ENCODE measurements around the gene ZFYVE28.

ZFYVE28 gene

GRCh38 chr4:2364654-2365053 lies 53.8 kb downstream of the ZFYVE28 start:
- no peak overlapping the region for H4K8ac ChIP-seq (ENCODE audit: low read depth, low read length)
- H3K36me3 ChIP-seq (ENCODE audit: control insufficient read depth, insufficient read depth, low read length) = no peaks in the 10 kb centered on the region
- H3K4me1 ChIP-seq (ENCODE audit: control insufficient read depth, low read depth, low read length) = no peaks in the 10 kb centered on the region
- no peak overlapping the region for H2BK120ac ChIP-seq (ENCODE audit: low read depth, low read length)
- H2BK15ac ChIP-seq (replicated peaks; ENCODE audit: low read depth) = no peak overlapping the region
- H3K79me1 ChIP-seq (ENCODE audit: low read length) = no peaks in the 10 kb centered on the region
- H3K4me3 ChIP-seq (ENCODE audit: low read length) = no peak overlapping the region
- no peak overlapping the region for H3K18ac ChIP-seq (ENCODE audit: low read length)
- no peak overlapping the region for H4K5ac ChIP-seq (ENCODE audit: low read length)
- H2AK5ac ChIP-seq (ENCODE audit: low read length) = no peak overlapping the region
- no peak overlapping the region for H3K4me2 ChIP-seq (ENCODE audit: low read length)
- H2BK5ac ChIP-seq (ENCODE audit: low read length) = no peak overlapping the region
- no peaks in the 10 kb centered on the region for H3K79me2 ChIP-seq (ENCODE audit: control insufficient read depth, insufficient read depth, low read length)
- no peak overlapping the region for H3K56ac ChIP-seq (ENCODE audit: low read length)
- no CpG with 5 or more reads among the region's 47 CpGs for WGBS (ENCODE audit: extremely low coverage, insufficient coverage, low lambda C conversion rate)
- no peak overlapping the region for H3K23ac ChIP-seq (ENCODE audit: low read length)
- no peak overlapping the region for H3K4ac ChIP-seq (ENCODE audit: low read depth, low read length)
- H3K27ac ChIP-seq (ENCODE audit: low read depth, low read length) = no peak overlapping the region
- no peak for DNase-seq
- H3K27me3 ChIP-seq (ENCODE audit: insufficient read depth, low read length, poor library complexity) = no peaks in the 10 kb centered on the region
- no peak overlapping the region for H3K9ac ChIP-seq (ENCODE audit: low read length)

DNA sequence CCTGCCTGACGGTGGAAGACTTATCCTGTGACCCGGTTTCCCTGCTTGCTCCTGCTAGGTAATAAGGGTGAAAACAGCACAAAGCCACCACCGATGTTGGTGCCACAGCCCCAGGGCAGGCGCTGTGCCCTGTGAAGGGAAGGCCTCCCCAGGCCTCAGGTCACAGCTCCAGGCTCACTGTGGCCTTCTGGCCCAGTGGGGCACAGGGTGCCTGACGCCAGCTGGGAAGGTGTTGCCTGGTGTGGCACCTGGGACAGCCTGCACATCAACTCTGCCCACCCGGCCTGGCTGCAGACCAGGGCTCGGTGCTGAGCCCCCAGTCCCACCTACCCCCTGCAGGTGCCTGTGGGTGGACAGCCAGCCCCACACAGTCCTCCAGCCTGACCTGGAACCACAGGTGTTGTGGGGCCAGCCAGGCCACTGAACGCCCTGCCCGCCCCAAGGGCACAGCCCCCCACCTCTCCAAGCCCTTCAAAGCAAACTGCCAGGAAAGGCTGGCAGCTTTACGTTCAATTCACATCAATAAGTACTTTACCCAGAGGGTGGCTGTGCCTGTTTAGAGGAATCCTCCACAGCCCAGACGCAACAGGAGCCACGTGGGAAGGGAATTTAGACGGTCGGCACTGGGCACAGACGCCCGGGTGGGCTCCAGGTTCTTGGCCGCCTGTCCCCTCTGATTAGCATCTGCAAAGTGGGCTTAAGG lies 54.3 kb downstream of the ZFYVE28 start:
- no peak overlapping the region for H3K4ac ChIP-seq (ENCODE audit: low read depth, low read length)
- H3K23ac ChIP-seq (ENCODE audit: low read length) = no peak overlapping the region
- no peaks in the 10 kb centered on the region for H3K4me1 ChIP-seq (ENCODE audit: control insufficient read depth, low read depth, low read length)
- H3K4me2 ChIP-seq (ENCODE audit: low read length) = no peak overlapping the region
- WGBS (ENCODE audit: extremely low coverage, insufficient coverage, low lambda C conversion rate) = no CpG with 5 or more reads among the region's 17 CpGs
- DNase-seq = no peak
- H3K18ac ChIP-seq (ENCODE audit: low read length) = no peak overlapping the region
- no peaks in the 10 kb centered on the region for H3K79me1 ChIP-seq (ENCODE audit: low read length)
- H3K27me3 ChIP-seq (ENCODE audit: insufficient read depth, low read length, poor library complexity) = no peaks in the 10 kb centered on the region
- H3K79me2 ChIP-seq (ENCODE audit: control insufficient read depth, insufficient read depth, low read length) = no peaks in the 10 kb centered on the region
- no peak overlapping the region for H3K4me3 ChIP-seq (ENCODE audit: low read length)
- H4K8ac ChIP-seq (ENCODE audit: low read depth, low read length) = no peak overlapping the region
- no peak overlapping the region for H3K56ac ChIP-seq (ENCODE audit: low read length)
- no peak overlapping the region for H2AK5ac ChIP-seq (ENCODE audit: low read length)
- H4K5ac ChIP-seq (ENCODE audit: low read length) = no peak overlapping the region
- no peaks in the 10 kb centered on the region for H3K36me3 ChIP-seq (ENCODE audit: control insufficient read depth, insufficient read depth, low read length)
- no peak overlapping the region for H3K27ac ChIP-seq (ENCODE audit: low read depth, low read length)
- H3K9ac ChIP-seq (ENCODE audit: low read length) = no peak overlapping the region
- no peak overlapping the region for H2BK120ac ChIP-seq (ENCODE audit: low read depth, low read length)
- no peak overlapping the region for H2BK15ac ChIP-seq (replicated peaks; ENCODE audit: low read depth)
- no peak overlapping the region for H2BK5ac ChIP-seq (ENCODE audit: low read length)

- Histone ChIP-seq H2BK5ac (ENCODE audit: low read length) (no peak overlapping the region), H2BK15ac (replicated peaks; ENCODE audit: low read depth) (no peak overlapping the region), H3K27ac (ENCODE audit: low read depth, low read length) (no peak overlapping the region), H2BK120ac (ENCODE audit: low read depth, low read length) (no peak overlapping the region), H3K4me2 (ENCODE audit: low read length) (no peak overlapping the region), H3K9ac (ENCODE audit: low read length) (no peak overlapping the region), H3K4me1 (ENCODE audit: control insufficient read depth, low read depth, low read length) (no peaks in the 10 kb centered on the region), H4K5ac (ENCODE audit: low read length) (no peak overlapping the region), H3K18ac (ENCODE audit: low read length) (no peak overlapping the region), H4K8ac (ENCODE audit: low read depth, low read length) (no peak overlapping the region), H2AK5ac (ENCODE audit: low read length) (no peak overlapping the region), H3K56ac (ENCODE audit: low read length) (no peak overlapping the region), H3K27me3 (ENCODE audit: insufficient read depth, low read length, poor library complexity) (no peaks in the 10 kb centered on the region), H3K36me3 (ENCODE audit: control insufficient read depth, insufficient read depth, low read length) (no peaks in the 10 kb centered on the region), H3K4me3 (ENCODE audit: low read length) (no peak overlapping the region), H3K4ac (ENCODE audit: low read depth, low read length) (no peak overlapping the region), H3K79me1 (ENCODE audit: low read length) (no peaks in the 10 kb centered on the region), H3K79me2 (ENCODE audit: control insufficient read depth, insufficient read depth, low read length) (no peaks in the 10 kb centered on the region), H3K23ac (ENCODE audit: low read length) (no peak overlapping the region)
- no CpG with 5 or more reads among the region's 12 CpGs for WGBS (ENCODE audit: extremely low coverage, insufficient coverage, low lambda C conversion rate)
- DNase-seq = no peak
These were observed 55.3 kb downstream of the ZFYVE28 start for GRCh38 chr4:2363056-2363721.

DNA sequence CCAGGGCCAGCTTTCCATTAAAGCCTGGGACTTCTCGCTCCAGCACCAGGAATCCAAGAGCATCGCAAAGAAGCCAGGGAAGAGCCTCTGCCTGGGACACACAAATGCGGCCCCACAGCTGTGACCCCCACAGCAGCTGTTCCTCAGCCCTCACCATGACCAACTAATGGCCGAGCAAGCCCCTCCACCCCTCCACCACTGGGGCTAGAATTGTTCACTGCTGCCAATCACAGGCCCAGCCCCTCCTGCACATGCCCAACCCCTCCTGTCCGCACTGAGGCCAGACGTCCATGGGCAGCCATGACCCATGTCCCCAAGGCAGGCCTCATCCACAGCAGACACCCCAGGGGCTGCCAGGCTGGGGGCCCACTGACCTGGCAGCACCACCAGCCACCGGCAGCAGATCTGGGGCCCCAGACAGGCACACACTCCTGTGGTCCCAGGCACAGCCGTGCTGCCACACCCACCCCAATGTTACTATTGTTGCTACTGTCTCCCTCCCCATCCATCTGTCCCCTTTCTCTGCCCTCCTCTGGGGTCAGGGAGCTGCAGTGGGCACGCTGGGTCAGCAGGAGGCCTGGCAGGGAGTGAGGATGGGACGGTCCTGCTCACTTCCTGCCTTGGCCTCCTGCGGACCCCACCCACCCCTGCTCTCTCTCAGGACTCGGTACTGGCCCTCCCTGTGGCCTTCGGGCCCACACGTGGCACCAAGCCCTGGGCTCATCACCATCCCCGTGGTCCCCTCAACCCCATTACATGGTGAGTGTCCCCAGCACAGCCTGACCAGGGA lies 56.0 kb downstream of the ZFYVE28 start:
- no peak overlapping the region for H2BK15ac ChIP-seq (replicated peaks; ENCODE audit: low read depth)
- no peak for DNase-seq
- H3K23ac ChIP-seq (ENCODE audit: low read length) = no peak overlapping the region
- no peak overlapping the region for H3K18ac ChIP-seq (ENCODE audit: low read length)
- H3K79me1 ChIP-seq (ENCODE audit: low read length) = no peaks in the 10 kb centered on the region
- H3K9ac ChIP-seq (ENCODE audit: low read length) = no peak overlapping the region
- no peaks in the 10 kb centered on the region for H3K4me1 ChIP-seq (ENCODE audit: control insufficient read depth, low read depth, low read length)
- H2BK120ac ChIP-seq (ENCODE audit: low read depth, low read length) = no peak overlapping the region
- H4K5ac ChIP-seq (ENCODE audit: low read length) = no peak overlapping the region
- H3K36me3 ChIP-seq (ENCODE audit: control insufficient read depth, insufficient read depth, low read length) = no peaks in the 10 kb centered on the region
- no peak overlapping the region for H3K27ac ChIP-seq (ENCODE audit: low read depth, low read length)
- no peak overlapping the region for H3K56ac ChIP-seq (ENCODE audit: low read length)
- H3K4me3 ChIP-seq (ENCODE audit: low read length) = no peak overlapping the region
- WGBS (ENCODE audit: extremely low coverage, insufficient coverage, low lambda C conversion rate) = no CpG with 5 or more reads among the region's 15 CpGs
- H2AK5ac ChIP-seq (ENCODE audit: low read length) = no peak overlapping the region
- no peak overlapping the region for H2BK5ac ChIP-seq (ENCODE audit: low read length)
- H3K27me3 ChIP-seq (ENCODE audit: insufficient read depth, low read length, poor library complexity) = no peaks in the 10 kb centered on the region
- H3K4ac ChIP-seq (ENCODE audit: low read depth, low read length) = no peak overlapping the region
- no peak overlapping the region for H4K8ac ChIP-seq (ENCODE audit: low read depth, low read length)
- no peaks in the 10 kb centered on the region for H3K79me2 ChIP-seq (ENCODE audit: control insufficient read depth, insufficient read depth, low read length)
- no peak overlapping the region for H3K4me2 ChIP-seq (ENCODE audit: low read length)

- no peak overlapping the region for H2AK5ac ChIP-seq (ENCODE audit: low read length)
- H2BK120ac ChIP-seq (ENCODE audit: low read depth, low read length) = no peak overlapping the region
- H3K18ac ChIP-seq (ENCODE audit: low read length) = no peak overlapping the region
- H2BK5ac ChIP-seq (ENCODE audit: low read length) = no peak overlapping the region
- no peak overlapping the region for H3K56ac ChIP-seq (ENCODE audit: low read length)
- no peak overlapping the region for H3K4me3 ChIP-seq (ENCODE audit: low read length)
- no peak overlapping the region for H4K5ac ChIP-seq (ENCODE audit: low read length)
- no peak overlapping the region for H3K27ac ChIP-seq (ENCODE audit: low read depth, low read length)
- no peaks in the 10 kb centered on the region for H3K27me3 ChIP-seq (ENCODE audit: insufficient read depth, low read length, poor library complexity)
- no peak overlapping the region for H2BK15ac ChIP-seq (replicated peaks; ENCODE audit: low read depth)
- no peak for DNase-seq
- no peak overlapping the region for H3K4me2 ChIP-seq (ENCODE audit: low read length)
- H3K79me2 ChIP-seq (ENCODE audit: control insufficient read depth, insufficient read depth, low read length) = no peaks in the 10 kb centered on the region
- H3K9ac ChIP-seq (ENCODE audit: low read length) = no peak overlapping the region
- H3K23ac ChIP-seq (ENCODE audit: low read length) = no peak overlapping the region
- H3K79me1 ChIP-seq (ENCODE audit: low read length) = no peaks in the 10 kb centered on the region
- no CpG with 5 or more reads among the region's 23 CpGs for WGBS (ENCODE audit: extremely low coverage, insufficient coverage, low lambda C conversion rate)
- H3K4ac ChIP-seq (ENCODE audit: low read depth, low read length) = no peak overlapping the region
- no peaks in the 10 kb centered on the region for H3K4me1 ChIP-seq (ENCODE audit: control insufficient read depth, low read depth, low read length)
- H4K8ac ChIP-seq (ENCODE audit: low read depth, low read length) = no peak overlapping the region
- H3K36me3 ChIP-seq (ENCODE audit: control insufficient read depth, insufficient read depth, low read length) = no peaks in the 10 kb centered on the region
These were observed 56.8 kb downstream of the ZFYVE28 start for GRCh38 chr4:2361366-2362265.
